HG03139 (cell line): ENCODE results near the gene TRIO.

Experiments
- ATAC-seq: cut with Tn5 transposase; IDR thresholded peaks from one replicate; pipeline ENCODE4 v1.9.1; 2021; ENCODE audit not compliant: unreplicated experiment

Gene TRIO

DNA sequence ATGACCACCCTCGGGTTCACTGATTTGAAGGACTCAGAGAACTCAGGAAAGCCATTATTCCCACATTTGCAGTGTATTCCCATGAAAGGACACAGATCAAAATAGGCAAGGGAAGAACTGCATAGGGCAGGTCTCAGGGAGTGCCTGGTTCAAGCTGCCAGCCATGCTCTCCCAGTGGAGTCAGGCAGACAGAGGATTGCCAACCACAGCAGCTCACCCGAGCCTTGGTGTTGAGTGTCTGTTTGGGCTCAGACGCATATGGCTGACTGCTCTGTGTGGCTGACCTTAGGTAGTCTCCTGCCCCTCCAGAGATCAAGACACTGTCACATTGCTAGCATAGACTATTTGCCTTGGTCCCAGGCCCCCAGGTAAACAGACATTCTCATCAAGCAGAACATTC, 322.6 kb downstream of the TRIO start:
- no peak for ATAC-seq

DNA sequence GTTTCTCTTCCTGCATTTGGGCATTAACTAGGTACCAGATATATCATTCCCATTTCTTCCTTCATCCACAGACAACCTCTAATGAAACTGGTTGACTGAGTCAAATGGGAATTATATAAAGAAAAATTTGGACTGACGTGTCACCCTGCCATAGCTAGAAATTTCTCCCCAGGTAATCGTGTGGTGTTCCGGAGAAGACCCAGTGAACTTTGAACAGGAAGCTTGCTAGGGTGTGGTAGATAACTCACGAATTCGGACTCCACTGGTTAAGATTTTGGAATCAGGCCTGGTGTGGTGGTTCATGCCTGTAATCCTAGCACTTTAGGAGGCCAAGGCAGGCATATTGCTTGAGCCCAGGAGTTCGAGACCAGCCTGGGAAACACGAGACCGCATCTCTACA, 324.1 kb downstream of the TRIO start:
- ATAC-seq, result no peak

DNA sequence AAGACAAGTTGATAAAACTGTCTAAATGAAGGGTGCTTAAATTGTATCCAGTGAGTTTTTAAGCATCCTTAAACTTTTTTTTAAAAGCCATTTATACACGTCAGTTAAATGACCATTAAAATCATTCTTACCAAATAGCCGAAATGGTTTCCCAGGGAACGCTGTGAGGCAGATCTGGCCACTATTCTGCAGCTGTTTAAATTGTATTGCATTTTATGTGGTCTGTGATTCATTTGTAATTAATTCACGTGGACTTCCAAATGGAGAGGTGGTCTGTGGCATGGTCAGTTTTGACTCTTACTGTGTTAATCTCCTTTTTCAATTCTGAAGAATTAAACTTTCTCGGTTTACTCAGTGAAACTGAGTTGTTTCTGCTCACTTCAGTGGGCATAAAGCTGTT, 324.7 kb downstream of the TRIO start:
- ATAC-seq, result no peak

DNA sequence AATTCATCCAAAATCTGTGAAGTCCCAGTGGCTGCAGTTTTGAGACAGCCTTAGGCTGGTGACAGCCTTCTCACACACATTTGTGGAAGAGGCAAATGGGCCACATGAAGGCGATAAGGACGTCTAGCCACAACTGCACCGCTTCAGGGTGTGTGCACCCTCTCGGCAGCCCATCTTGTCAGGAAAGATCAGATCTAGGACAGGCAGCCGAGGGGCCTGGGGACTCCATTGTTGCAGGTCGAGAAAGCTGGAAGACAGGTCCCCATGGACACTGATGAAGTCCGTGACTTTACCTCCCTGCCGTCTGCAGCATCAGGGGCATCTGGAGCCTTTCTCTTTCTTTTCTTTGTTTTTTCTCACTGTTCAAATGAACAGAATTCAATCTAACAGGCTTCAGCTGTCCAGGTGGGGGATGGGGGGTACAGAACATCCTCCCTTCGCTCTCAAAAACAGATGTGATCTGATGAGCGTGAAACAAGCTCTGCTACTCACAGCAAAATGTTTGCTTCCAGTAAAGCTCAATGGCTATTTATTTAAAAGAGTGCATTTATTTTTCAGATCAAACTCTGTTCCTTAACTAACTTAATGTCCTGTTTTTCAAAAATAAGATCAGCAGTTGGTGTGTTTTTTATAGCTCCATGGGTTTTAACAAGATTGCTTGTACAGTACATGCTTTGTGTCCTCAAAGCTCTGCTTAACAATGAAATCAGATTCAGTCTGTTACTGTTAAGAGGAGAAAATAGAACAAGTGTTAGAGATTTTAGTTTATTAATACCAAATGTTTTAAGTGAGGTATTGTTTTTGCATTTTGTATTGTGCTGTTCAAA, 326.6 kb downstream of the TRIO start:
- ATAC-seq, result no peak

DNA sequence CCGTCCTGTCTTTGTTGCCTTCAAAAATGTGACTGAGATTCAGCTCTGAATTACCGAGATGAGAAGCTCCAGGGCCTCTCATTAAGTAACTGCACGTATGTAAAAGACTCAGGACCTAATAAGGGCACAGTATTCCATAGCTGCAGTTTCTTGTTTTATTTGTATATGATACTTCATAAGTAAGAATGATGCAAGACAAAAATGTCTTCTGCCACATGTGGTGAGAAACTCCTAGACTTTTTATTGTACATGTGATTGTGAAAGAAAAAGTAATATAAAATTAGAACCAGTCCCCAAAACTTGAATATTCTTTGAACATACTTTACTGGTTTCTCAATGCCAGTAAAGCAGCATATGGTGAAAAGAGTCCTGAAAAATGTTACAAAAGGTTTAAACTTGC, 328.4 kb downstream of the TRIO start:
- ATAC-seq, result no peak

DNA sequence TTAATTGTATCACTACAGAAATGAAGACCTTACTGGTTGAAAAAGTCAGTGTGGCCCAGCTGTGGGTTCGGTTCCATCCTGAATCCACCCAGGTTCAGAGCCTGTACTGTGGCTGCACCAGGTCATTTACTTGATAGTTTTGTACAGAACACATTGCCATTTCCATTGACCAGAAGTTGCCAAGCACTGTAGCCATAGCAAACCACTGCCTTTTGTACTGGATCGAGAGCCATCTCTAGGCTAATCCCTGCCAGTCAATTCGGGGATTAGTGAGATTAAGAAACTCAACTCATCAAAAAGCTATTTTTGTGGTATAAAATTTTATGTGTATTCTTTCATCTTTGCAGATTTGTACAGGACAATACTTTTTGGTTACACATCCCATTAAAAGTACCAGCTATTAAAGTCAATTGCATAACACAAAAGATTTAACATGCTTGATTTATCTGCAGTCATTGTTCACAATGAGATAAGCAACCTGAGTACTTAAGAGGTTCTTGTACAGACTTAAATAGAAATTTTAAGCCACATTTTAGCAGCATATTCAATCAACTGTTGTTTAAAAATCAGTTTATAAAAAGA, 329.9 kb downstream of the TRIO start:
- no peak for ATAC-seq

DNA sequence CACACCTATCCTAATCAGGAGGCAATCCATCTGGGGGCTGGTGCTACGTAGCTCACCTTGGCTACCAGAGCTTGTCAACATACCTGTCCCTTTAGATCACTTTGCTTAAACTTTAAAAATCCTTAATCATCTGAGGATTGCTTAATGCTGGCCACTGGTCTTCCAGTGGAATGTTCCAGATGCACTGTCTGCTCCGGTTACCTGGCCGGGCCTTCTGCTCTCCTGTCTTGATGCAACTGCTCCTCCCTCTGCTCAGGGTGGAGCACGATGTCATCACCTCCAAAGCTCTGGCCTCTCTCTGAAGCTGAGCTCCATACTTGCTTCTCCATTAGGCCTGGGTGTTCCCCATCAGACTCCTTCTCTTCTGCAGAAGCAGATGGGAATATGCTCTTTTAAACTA, 331.9 kb downstream of the TRIO start:
- no peak for ATAC-seq

DNA sequence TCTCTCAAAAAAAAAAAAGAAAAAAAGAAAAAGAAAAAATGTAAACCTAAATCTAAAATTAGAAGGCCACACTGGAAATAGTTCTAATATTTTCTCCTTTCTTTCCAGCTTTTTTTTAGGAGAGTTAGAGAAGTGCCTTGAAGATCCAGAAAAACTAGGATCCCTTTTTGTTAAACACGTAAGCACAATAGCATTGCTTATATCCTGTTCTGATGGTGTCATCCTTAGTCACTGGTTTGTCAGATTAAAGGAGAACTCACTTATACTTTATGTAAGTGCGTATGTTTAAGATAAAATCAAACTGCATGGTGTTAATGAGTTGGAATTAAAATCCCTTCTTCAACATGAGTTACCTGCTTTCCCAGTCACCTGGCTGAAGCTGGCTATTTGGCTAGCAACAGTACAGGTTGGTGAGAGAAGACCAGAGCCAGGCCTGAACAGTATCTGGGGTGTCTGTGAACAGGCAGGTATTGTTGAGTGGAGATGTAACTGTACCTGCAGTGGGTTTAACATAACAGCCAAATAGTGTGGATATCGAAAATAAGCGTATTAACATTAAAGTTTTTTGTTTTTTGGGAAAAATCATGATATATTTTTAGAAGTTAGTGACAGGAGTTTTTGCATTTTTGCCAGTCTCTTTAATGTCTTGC, 333.8 kb downstream of the TRIO start:
- no peak for ATAC-seq

DNA sequence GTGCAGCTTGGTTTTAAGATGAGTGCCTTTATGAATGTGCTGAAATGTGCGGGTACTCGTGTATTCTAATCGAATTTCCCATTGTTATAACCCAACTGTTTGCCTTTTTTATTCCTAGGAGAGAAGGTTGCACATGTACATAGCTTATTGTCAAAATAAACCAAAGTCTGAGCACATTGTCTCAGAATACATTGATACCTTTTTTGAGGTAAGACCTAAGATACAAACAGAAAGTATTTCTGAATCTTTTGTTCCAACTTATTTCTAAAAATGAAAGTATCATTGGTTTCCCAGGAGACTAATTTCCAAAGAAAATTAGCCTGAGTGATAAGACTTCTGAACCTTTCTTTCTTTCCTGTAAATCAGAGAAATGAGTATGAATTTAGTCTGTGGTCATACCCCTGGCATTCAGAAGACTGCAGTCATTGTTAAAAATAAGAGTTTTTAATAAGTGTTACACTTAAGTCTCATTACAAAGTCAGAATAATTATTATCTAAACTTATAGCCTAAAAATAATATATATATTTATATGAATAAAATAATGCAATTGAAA, 336.1 kb downstream of the TRIO start:
- no peak for ATAC-seq

DNA sequence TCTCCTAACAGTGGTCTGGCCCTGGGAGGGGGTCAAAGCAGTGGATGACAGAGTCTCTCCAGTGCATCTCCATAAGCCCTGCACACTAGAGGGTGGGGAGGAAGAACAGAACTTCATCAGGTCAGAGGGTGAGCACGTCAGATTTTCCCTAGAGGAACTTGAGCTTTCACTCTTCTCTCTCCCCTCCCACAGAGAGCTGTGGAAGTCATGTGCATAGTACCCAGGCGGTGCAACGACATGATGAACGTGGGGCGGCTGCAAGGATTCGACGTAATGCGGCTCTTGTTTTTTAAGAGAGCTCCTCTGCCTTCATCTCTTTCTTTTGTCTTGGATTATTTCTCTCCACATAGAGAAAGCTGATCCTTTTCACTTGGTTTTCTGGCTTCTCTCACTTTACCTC, 338.2 kb downstream of the TRIO start:
- ATAC-seq, result no peak

DNA sequence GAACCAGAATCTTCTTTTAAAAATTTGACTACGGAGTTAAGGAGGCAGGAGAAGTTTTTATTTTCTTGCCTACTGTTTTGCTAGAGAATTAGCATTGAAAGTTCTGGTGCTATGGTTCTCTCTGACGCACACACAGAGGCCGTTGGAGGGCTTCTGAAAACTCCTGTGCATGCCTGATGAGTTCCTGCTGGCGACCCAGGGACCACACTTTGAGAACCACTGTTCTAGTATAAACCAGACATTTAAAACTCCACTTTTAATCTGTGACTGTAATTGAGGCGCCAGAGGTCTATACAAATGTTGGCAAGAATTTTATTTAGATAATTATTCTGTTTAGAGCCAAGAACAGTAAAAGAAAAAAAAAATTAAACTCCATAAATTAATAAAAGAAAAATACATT, 338.9 kb downstream of the TRIO start:
- ATAC-seq, result no peak

DNA sequence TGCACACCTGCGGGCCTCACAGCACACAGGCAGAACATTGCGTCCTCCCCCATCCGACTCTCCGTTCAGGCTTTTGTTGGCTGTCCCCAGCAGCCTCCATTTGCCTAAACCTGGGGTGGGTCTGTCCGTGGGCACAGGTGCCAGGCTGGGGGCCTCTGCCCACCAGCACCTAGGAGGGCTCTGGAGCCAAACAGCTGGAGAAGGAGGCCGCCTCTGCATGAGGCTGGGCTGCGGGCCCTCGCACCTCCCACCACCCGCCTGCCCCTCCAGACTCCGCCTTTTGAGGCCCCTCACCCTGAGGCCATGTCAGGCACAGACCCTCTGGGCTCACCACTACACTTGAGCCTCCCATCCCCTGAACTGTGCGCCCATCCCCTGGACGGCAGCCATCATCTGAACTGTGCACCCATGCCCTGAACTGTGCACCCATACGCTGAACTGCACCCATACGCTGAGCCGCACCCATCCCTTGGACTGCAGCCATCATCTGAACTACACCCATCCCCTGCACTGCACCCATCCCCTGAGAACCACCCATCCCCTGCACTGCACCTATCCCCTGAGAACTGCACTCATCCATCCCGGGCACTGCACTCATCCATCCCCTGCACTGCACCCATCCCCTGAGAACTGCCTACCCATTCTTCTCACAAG, 340.5 kb downstream of the TRIO start:
- no peak for ATAC-seq

DNA sequence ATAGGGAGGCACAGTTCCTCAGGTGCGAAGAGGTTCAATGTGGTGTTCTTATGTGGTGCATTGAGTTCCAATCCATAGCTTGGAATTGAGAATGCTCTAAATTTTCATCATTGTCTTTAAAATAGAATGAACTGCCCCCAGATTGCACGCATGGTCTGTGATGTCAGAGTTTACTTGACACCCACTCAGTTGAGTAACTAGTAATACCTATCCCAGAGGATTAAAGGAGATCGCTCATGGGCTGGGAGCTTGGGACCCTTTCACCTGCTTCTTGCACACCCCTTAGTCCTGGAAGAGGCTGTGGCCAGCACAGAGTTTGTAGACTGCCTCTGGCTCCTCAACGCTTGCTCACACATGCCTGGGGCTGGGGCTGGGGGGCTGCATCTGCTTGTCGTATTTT, 343.3 kb downstream of the TRIO start:
- no peak for ATAC-seq

DNA sequence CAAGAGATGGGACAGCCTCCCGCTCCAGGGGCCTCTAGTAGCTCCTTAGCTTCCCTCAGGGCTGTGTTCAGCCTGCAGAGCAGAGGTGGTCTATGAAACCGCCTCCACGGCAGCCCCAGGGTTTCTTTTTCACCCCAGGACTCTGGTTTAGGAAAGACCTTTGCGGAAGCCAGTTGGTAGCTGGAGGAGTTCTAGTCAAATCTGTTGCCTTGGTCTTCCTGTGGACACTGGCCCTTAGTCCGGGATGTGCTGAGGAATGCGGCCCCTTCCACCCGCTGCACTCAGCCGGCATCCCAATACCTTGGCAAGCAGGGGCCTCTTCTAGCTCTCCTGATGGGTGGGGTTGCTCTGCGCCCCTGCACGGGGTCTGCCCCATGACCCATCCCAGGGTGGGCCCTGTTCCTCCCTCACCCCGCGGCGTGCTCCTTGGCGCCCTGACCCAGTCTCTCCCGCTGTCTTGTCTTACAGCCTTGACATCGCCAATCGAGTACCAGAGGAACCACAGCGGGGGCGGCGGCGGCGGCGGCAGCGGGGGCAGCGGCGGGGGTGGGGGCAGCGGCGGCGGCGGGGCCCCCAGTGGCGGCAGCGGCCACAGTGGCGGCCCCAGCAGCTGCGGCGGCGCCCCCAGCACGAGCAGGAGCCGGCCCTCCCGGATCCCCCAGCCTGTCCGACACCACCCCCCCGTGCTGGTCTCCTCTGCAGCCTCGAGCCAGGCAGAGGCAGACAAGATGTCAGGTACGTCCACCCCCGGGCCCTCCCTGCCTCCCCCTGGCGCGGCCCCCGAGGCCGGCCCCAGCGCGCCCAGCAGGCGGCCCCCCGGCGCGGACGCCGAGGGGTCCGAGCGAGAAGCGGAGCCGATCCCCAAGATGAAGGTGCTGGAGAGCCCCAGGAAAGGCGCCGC, 344.1 kb downstream of the TRIO start:
- no peak for ATAC-seq

DNA sequence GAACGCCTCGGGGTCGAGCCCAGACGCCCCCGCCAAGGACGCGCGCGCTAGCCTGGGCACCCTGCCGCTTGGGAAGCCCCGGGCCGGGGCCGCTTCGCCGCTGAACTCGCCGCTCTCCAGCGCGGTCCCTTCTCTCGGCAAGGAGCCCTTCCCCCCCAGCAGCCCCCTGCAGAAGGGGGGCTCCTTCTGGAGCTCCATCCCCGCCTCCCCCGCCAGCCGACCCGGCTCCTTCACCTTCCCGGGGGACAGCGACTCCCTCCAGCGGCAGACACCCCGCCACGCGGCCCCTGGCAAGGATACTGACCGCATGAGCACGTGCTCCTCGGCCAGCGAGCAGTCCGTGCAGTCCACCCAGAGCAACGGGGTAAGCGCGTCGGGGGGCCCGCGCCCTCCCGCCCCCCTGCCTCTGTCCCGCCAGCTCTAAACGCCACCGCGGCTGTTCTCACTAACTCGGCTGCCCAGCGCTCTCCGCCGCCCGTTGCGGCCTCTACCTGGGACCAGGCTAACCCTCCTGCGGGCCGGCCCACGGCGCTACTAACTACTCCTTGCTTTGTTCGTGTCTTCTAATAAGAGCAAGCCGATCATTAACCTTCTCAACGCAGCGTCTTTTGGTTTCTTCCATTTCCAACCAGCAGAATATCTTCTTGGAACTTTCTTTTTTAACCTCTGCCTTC, 344.9 kb downstream of the TRIO start:
- ATAC-seq, result no peak

DNA sequence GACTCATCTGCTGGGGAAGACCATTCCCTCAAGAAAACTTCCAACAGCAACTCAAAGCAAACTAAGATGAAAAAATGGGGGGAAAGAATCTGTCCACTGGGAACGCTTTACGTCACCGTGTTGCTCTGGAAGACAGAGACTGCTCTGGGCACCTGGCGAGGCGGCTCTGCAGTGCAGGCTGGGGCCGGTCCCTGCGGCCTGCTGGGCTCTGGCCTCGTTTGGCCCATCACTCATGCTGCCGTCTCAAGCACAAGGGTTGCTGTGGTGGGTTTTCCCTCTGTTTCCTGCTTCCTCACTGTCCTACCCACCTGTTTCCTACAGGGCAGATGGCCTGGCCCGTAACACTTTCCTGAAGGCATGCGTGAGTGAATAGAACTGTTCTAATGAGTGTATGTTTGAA, 345.6 kb downstream of the TRIO start:
- no peak for ATAC-seq

DNA sequence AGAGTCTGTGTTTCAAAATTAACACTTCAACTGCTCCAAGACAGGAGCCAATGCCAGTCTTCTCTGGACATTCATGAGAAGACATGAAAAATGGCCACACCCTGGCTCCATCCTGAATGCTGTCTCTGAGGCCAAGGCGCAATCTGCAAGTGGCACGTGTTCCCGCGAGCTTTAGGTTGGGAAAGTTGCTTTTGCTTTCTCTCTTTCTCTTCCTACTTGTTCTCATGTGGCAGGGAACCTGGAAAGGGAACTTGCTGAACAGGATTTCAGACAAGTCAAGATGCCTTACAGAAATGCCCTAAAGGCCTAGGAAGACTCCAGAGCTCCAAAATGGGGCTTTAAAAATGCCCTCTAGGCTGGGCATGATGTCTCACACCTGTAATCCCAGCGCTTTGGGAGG, 346.5 kb downstream of the TRIO start:
- ATAC-seq, result no peak

DNA sequence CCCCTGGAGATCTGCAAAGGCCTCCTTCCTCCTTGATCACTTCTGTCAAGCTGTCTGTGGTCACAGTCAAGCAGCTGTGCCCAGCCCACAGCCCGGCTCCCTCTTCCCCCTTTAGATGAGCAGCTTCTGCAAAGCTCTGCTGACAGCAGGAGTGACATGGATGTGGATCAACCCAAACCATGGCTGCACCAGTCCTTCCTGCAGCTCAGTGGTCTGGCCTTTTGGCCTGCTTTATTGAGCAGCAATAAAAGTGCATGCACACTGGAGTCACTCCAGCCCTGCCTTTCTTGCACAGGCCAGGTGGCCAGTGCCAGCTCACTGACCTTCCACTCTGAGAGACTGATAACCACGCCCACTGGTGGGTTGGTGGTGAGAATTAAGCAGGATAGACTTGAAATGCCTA, 347.2 kb downstream of the TRIO start:
- ATAC-seq, result no peak

DNA sequence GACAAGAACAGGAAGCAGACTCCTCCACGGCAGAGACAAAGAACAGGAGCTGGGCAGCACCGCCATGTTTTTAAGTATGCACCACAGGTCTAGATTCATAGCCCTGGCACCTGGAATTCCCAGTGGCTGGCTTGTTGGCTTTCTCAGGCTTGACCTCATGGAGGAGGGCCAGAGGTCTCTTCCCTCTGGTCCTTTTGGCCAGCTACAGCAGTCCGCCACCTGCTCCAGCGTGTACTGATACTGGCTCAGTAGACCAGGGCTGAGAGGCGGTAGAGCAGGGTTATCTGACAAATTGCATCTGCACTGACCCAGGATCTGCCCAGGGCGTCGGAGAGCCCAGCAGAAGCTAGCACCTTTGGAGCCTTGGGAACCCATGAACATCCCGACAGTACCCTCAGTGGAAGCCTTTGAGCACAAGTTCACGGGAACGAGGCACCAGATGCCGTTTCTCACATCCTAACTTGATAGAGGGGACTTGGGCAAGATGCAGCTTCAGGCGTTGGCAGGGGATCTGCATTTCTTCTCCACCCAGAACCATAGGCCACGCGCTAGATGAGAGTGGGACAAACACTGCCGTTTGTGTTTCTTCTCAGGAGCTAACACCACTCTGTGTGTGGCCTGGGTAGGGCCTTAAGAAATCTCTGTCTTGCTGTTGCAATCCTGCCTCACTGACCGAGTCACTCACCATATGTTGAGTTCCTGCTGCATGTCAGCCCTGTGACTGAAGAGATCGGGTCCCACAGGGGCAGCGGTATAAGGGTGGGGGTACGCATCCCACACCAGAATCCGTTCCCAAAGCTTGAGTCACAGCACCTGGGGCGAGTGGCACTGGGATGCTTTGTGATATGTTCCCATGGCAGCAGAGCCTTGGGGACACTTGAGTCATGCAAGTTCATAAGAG, 348.1 kb downstream of the TRIO start:
- ATAC-seq, result no peak
